ENCODE measurements around the gene LRRK1.

LRRK1 gene

GRCh38 chr15:101116681-101116976, 197.5 kb downstream of the LRRK1 start:
- DNase-seq (ENCODE audit: low read depth in 2 of 2), result no peak
- no peak for TF ChIP-seq CTCF (IDR thresholded peaks at IDR 0.05; ENCODE audit: low read depth, low read length)
- H3K4me3 ChIP-seq (replicated peaks in 1 of 2; ENCODE audit: low read depth in 2 of 2, low read length in 2 of 2), result no peak overlapping the region

GRCh38 chr15:101118116-101118515, 199.0 kb downstream of the LRRK1 start:
- H3K4me3 ChIP-seq (replicated peaks in 1 of 2; ENCODE audit: low read depth in 2 of 2, low read length in 2 of 2), result no peak overlapping the region
- no peak for DNase-seq (ENCODE audit: low read depth in 2 of 2)
- no peak for TF ChIP-seq CTCF (IDR thresholded peaks at IDR 0.05; ENCODE audit: low read depth, low read length)

GRCh38 chr15:101118615-101119014, 199.5 kb downstream of the LRRK1 start:
- no peak for TF ChIP-seq CTCF (IDR thresholded peaks at IDR 0.05; ENCODE audit: low read depth, low read length)
- H3K4me3 ChIP-seq (replicated peaks in 1 of 2; ENCODE audit: low read depth in 2 of 2, low read length in 2 of 2), result no peak overlapping the region
- DNase-seq (ENCODE audit: low read depth in 2 of 2), result no peak

- DNase-seq (ENCODE audit: low read depth in 2 of 2), result no peak
- no peak for TF ChIP-seq CTCF (IDR thresholded peaks at IDR 0.05; ENCODE audit: low read depth, low read length)
- H3K4me3 ChIP-seq (replicated peaks in 1 of 2; ENCODE audit: low read depth in 2 of 2, low read length in 2 of 2), result no peak overlapping the region
Measured at GRCh38 chr15:101119181-101119580, 200.0 kb downstream of the LRRK1 start.
